Activated effector memory CD4-positive, alpha-beta T cell treated with Interleukin-2 at 50 U/mL for 16 hours (primary cell): Measurements from ENCODE around the gene FERMT3.
A peak's percentile ranks its signal among the peaks of the same experiment; 100 is the strongest.
"Not testable (repeated sequence)": the region's sequence is repeated elsewhere in the genome, so short reads cannot be mapped to it uniquely, and the experiment has no call there.

Experiments
- DNase-seq: peaks from one replicate; pipeline ENCODE4 v3.0.0-alpha.2; 2020

The FERMT3 gene

DNA sequence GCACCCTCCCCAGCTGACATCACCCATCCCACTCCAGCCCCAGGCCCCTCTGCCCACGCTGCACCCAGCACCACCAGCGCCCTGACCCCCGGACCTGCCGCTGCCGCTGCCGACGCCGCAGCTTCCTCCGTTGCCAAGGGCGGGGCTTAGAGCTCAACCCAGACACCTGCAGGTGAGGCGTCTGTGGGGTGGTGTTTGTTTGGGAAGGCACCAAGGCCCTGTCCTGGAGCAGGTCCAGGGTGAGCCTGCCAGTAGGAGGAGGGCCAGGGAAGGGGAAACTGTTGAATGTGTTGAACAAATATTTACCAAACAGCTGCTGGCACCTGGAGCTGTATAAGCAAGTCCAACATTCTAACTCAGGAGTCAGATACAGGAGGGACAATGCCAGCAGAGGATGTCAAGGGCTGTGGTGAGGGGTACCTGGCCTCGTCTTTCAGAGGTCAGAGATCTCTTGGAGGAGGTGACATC lies 31.0 kb downstream of the FERMT3 start:
- DNase-seq: no peak

GRCh38 chr11:64238076-64238475 lies 31.6 kb downstream of the FERMT3 start:
- DNase-seq: no peak

DNA sequence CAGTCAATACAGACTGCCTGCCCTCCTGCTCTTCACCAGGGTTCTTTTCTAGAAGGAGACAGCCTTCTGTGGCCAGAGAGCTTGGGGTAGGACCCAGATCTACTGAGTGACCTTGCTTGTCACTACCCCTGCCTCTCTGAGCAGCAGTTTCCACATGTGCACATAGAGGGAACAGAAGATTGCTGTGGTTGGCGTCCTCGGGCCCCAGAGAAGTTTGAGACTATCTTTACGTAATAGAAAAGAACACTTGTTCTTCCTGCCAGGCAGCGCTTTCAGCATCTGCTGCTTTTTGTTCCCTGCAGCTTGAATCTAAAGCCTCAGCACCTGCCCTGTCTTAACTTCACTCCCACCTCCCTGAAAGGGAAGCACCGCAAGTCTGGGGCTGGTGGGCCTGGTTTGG lies 32.5 kb downstream of the FERMT3 start:
- DNase-seq: no peak

DNA sequence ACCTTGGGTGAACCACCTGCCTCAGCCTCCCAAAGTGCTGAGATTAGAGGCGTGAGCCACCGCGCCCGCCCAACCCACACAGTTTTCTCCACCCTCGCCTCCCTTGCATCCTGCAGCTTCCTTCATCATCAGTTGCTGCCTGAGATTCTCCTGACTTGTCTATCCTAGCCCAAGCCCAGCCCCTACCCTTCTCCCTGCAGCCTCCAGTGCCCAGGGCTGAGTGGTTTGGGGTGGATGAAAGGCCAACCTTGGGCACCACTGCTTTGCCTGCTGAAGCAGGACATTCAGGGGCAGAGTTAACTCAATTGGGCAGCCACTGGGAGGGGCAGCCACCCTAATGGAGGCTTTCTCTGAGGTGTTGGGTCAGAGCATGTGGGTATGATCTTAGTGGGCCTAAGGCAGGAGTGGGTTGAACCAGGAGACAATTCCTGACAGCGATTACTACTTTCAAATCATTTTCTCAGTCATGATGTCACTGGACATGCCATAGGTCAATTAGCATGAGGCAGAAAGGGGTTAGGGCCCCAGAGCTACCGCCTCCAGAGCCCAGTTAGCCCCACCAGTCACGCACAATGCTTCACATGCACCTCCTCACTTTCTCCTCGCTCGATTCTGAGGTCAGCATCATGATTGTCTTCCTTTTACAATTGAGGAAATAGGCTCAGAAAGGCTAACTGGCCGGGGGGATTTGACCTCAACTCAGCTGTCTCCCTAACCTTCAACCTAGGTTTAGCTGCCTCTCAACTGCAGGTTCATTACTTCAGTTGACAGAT lies 33.3 kb downstream of the FERMT3 start:
- no peak for DNase-seq

DNA sequence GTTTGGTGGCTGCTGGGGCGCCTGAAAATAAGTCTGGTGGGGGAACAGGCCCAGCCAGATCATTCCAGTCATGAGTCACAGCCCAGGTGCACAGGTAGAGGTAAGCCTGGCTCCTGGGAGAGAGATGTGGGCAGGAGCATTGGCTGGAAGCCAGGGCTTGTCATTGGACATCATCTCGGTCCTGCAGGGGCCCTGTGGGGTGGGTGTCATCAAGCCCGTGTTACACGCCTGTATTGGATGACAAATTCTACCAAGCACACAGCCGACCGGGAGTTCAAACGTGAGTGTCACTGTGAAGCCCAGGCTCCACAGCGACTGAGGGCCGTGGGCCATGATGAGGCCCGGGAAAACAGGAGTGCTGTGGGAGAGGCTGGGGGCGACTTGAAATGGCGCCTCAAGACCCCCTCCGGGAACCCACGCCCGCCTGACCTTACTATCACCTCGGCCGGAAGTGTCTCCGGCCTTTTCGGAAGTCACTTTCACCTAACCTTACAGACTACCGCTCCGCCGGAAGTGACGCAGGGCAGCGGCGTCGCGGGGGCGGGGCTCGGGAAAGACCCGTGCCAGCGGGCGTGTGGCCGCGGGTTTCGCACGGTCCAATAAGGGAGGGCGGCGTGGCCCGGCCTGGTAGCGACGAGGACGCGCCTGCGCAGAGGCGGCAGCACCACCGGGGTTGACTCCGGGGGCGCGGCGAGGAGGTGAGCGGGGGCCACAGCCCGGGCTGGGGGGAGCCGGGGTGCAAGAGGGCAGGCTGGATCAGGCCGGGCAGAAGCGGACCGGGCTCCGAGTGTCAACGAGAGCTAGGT lies 34.1 kb downstream of the FERMT3 start, which contains the start of gene FKBP2:
TSS of gene FKBP2 (plus strand) at position 661 of the 806 bp plus-strand sequence. CDS start 1,293 bp downstream, outside the sequence.
- DNase-seq: peak; percentile 96

GRCh38 chr11:64241241-64241490 lies 34.6 kb downstream of the FERMT3 start:
- peak; percentile 99 for DNase-seq

DNA sequence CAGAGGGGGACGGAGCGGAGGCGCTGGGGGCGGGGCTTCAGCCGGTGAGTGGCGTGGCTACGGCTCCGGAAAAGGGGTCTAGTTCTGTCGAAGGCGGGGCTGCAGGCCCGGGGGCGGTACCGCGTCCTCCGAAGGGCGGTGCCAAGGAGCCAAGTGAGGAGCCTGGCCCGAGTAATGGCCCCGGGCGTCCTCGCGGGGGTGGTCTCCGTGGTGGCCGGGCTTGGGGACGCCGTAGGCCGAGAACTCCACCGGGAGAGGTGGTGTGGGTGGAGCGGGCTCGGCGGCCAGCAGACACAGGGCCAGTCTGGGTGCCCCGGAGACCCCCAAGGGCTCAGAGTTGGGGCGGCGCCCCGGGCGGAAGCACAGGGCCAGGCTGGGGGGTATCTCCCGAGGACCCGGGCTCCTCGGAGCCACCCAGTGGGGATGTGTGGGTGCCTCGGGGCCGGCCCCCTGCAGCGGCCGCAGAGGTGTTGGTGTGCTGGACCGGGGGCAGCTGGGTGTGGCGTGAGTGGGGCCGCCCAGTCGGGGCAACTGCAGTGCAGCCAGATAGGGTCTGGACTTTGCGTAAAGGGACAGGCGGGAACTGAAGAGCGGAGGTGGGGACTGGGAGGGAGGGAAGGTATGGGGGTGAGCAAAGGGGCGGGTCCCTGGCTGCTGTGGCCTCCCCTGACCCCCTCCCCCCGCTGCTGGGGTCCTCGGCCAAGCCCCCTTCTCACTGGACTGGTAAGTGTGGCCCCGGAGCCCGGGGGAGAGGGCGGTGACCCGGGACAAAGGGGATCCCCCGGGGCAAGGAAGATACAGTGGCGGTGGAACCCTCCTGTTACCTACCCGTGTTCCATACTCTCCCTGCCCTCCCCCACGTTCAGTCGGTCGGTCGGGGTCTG lies 35.2 kb downstream of the FERMT3 start:
- no peak for DNase-seq

DNA sequence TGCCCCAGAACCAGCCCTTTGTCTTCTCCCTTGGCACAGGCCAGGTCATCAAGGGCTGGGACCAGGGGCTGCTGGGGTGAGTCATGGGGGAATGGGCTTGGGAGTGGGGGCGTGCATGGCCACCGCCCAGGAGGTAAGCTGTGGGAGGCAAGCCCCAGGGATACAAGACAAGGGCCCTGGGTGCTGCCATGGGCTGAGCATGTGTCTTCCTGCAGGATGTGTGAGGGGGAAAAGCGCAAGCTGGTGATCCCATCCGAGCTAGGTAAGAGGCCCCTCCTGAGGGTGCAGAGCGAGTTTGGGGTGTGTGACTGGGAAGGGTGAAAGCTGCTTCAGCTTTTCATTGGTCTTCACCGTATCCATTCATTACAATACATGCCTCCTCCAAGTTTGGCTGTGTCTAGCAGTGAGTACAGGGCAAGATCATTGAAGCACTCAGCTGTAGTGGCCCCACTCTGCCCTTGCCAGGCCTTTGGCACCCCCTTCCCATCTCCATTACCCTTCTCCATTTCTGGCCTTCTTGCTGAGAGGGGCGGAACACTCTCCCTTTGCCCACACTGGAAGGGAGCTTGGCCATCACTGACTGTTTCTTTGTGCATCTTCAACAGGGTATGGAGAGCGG lies 36.8 kb downstream of the FERMT3 start:
- DNase-seq: no peak

GRCh38 chr11:64244107-64244506 lies 37.6 kb downstream of the FERMT3 start:
- DNase-seq: no peak

- DNase-seq: no peak
These were observed 38.4 kb downstream of the FERMT3 start for GRCh38 chr11:64244966-64245365.

DNA sequence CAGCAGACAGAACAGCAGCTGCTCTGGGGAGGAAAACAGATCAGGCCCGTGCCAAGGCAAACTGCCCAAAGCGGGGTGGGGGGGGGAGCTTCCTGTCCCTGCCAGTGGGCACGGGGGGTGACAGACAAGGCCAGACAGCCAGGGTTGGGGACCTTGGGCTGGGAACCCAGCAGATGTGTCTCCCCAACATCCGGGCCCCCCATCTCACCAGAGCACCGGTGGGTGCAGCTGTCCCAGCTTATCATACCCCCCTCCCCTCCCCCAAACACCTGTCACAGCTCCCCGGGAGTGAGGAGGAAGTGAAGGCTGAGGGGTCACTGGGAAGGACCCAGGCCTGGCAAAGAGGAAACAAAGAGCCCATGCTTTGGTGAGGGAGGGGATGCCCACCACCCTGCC lies 38.9 kb downstream of the FERMT3 start:
- DNase-seq: peak; percentile 50

DNA sequence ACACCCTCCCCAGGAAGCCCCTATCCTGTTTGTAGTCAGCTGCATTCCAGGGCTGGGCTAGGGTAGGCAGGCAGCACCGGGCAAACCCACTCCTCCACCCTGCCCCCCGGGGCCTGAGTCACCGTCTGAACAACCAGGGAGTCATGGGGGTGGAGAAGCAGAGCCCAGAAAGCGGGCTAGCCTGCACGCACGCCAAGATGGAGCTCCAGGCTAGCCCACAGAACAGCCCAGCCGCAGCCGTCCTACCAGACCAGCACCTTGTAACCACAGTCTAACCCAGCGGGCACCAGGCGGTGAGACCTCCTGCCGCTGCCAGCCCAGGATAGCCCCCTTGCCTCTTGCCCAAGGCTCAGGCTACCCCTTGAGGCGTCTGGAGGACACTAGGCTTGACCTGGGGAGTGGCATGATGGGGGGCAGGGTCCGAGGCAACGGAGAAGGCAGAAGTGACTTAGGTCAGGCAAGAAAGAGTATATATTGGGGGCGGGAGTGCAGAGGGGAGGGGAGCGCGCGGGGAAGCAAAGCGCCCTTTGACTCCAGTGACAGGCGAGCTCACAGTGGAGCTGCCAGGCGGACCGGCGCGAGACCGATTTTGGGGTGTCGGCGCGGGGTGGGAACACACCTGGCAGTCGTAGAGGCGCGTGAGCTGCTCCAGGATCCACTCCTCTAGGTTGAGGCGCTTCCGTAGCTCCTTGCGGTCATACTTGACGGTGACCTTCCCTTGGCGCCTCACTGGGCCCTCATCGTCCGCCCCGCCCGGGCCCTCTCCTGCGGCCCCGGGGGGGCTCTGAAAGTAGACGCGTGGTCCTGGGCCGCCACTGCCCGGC lies 39.5 kb downstream of the FERMT3 start:
- DNase-seq: peak; percentile 69

- DNase-seq: not testable (repeated sequence)
These were observed 40.0 kb downstream of the FERMT3 start for GRCh38 chr11:64246621-64246870.

DNA sequence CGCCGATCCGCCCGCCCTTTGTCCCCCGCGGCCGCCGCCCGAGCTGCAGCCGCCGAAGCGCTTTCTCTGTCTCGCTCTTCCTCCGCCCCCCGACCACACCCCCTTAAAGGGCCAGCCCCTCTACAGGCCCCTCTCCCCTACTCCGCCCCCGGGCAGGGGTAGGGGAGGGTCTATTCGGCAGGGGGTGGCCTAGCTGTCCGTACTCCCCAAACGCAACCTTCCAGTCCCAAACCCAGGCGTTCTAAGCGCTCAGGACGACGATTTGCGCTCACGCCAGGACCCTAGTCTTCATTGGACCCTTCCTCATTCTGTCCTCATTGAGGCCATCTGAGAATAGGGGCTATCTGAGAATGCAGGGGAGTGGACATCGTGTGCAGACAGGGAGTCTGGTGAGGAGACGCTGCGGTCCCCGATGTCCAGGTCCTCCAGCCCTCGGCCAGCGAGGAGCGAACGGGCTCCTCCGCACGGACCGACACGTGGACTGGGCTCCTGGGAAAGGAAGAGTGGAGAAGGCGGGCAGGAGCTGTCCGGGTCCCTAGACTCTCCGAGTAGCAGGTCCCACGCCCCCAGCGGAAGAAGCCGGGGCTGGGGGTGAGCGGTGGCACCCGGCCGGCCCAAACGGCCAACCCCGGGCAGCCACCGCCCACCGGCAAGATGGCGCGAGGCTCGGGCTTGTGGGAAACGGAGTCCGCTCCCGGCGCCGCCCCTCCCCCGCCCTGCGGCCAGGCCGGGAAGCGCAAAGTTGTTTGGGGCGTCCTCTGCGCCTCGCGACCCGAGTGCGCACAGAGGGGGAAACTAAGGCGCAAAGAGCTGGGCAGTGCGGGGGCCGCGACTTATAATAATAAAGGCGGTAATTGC lies 40.6 kb downstream of the FERMT3 start, which contains the start of gene PPP1R14B:
TSS of gene PPP1R14B (minus strand) at position 73 of the 858 bp plus-strand sequence. CDS start 270 bp downstream, outside the sequence.
- peak; percentile 72 for DNase-seq

DNA sequence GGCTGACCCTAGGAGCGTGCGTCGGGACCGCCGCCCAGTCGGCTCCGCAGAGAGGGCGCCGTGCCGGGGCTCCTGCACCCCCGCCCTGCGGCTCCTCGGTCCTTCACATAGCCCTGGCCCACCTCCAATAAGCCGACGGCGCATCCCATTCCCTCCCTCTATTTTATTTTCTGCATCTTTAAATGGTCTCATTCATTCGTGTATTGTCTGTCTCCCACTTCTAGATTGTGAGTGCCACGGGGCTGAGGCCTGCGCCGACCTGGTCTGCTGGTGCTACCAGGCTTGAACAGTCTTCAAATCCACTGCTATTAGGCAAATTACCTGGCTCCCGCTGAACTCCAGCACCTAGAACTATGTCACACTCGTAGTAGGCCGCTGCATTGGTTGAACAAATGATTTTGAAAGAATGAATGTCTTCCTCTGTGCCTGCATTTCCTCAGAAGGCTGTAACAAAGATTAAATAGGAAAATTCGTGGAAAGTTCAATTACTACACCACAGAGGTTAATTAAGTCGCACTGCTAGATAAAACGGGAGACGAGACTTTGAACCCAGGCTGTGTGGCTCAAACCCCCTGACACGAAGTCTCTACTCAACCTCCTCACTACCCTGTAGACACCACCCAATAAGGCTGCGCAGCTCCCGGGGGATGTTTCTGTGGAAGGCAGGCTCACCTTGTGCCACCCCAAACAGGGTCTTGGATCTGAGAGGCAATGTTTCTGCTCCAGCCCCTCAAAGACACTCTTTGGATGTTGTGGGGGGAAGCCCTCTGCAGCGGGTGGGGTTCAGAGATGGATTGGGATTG lies 41.4 kb downstream of the FERMT3 start:
- no peak for DNase-seq

- DNase-seq: no peak
These were observed 42.1 kb downstream of the FERMT3 start for GRCh38 chr11:64248578-64248977.

DNA sequence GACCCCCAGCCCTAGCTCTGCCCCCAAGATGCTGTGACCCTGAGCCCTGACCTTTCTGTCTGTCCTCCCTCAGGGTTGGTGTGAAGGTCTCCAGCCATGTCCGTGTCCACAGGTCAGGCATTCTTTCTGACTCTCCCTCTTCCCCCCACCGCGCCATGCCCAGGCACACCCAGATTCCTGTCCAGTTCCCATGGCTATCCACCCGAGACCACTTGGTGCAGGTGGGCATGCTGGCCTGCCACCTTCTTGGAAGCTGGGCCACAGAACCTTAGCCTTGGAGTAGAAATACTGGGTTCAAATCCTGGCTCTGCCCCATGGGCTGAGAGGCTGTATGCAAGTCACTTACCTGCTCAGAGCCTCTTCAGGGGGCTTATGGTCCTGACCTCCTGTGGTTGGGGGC lies 42.5 kb downstream of the FERMT3 start:
- no peak for DNase-seq

DNA sequence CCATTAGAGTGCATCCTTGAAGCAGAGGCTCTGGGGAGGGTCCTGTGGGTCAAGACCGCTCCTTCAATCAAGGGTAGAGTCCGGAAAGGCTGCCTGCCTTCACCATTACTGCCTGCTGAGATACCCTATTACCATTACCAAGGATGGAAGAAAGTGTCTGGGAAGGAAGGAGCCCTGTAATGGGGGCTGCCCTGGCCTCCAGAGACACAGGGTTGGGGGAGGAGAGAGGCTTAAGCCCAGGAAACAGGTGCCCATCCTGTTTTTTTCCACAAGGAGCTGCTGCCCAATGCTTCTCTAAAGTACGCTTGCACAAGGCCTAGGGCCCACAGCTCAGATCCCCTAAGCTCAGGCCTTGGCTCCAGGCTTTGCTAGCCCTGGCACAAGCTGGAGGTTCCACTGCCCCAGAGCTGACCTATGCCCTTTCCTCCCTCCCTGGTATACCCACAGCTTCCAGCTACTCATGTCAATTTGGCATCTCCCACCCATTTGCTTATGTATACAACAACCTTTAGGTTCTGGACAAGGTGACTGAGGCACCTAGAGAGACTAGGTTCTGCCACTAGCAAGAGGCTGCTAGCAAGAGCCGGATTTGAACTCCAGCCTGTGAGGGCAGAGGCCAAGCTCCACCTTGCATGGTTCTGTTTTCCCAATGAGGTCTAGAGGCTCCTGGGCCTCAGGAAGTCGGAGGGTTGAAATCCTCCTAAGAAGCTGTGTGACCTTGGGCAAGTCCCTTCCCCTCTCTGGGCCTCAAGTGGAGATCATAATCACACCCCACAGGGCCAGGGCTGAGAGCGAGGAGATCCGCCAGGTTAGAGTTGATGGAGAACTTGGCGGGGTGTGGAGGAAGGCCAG lies 43.3 kb downstream of the FERMT3 start:
- DNase-seq: no peak

GRCh38 chr11:64250415-64251015 lies 44.0 kb downstream of the FERMT3 start:
- no peak for DNase-seq
